Coronary artery (tissue), 2 donors: Measurements from ENCODE around the gene ANKS1B.
"Not testable (repeated sequence)": the region's sequence is repeated elsewhere in the genome, so short reads cannot be mapped to it uniquely, and the experiment has no call there.

ENCODE experiments used
- DNase-seq: peaks from one replicate; pipeline ENCODE4 v3.0.0-alpha.2; 2017; ENCODE audit warnings: low spot score
- H3K27ac ChIP-seq, 2 donors: fragments of 200-600 bp; sonication (generic); one replicate each; pipeline ENCODE4 v1.5.1; 2016 to 2019
- H3K4me3 ChIP-seq: fragments of 200-600 bp; sonication (generic); 2 replicates; pipeline ENCODE4 v1.5.1; 2016; ENCODE audit warnings: mild to moderate bottlenecking, moderate library complexity
- CTCF ChIP-seq: fragments of 200-600 bp; sonication (generic); IDR thresholded peaks from one replicate; pipeline ENCODE4 v1.5.1; 2019; ENCODE audit warnings: antibody characterized with exemption

Gene ANKS1B

GRCh38 chr12:99334285-99335056 is 650.3 kb downstream of the ANKS1B start:
- Histone ChIP-seq H3K27ac (no peak overlapping the region), H3K4me3 (no peak overlapping the region)
- no peak for TF ChIP-seq CTCF
- DNase-seq = no peak

GRCh38 chr12:99332936-99333591 is 651.7 kb downstream of the ANKS1B start:
- TF ChIP-seq CTCF = no peak
- DNase-seq = no peak
- Histone ChIP-seq H3K4me3 (no peak overlapping the region), H3K27ac (no peak overlapping the region)

GRCh38 chr12:99330216-99330615 is 654.5 kb downstream of the ANKS1B start:
- no peak overlapping the region for H3K4me3 ChIP-seq
- no peak for TF ChIP-seq CTCF
- no peak for DNase-seq

GRCh38 chr12:99321210-99321609 is 663.5 kb downstream of the ANKS1B start:
- not testable (repeated sequence) for H3K27ac ChIP-seq, DNase-seq, H3K4me3 ChIP-seq

More at GRCh38 chr12:99330216-99330615, 654.5 kb downstream of the ANKS1B start:
- no peak overlapping the region for H3K27ac ChIP-seq

- DNase-seq = no peak
- no peak for TF ChIP-seq CTCF
- Histone ChIP-seq H3K4me3 (no peak overlapping the region), H3K27ac (no peak overlapping the region)
Measured at GRCh38 chr12:99311373-99311772, 673.4 kb downstream of the ANKS1B start.

GRCh38 chr12:99309812-99310211 is 674.9 kb downstream of the ANKS1B start:
- H3K27ac ChIP-seq = no peak overlapping the region
- no peak overlapping the region for H3K4me3 ChIP-seq
- DNase-seq = no peak
- TF ChIP-seq CTCF = no peak

GRCh38 chr12:99302874-99303273 is 681.9 kb downstream of the ANKS1B start:
- no peak for TF ChIP-seq CTCF
- Histone ChIP-seq H3K4me3 (no peak overlapping the region), H3K27ac (no peak overlapping the region)
- DNase-seq = no peak
